ENCODE measurements around the gene ARHGAP35. TPM values are rescaled to one million over a fixed set of nuclear protein-coding genes. Genes with fewer than 3 reads are reported as not detected.

The ARHGAP35 gene
- total RNA-seq, 2 donors from 2014 or later: 59.1 to 76.5 TPM

- TF ChIP-seq CTCF (IDR thresholded peaks at IDR 0.05): no peak
- Histone ChIP-seq H3K36me3 (no peaks in the 10 kb centered on the region), H3K4me1 (peaks cover 0 to 72% of the 10 kb centered on the region in 2 donors), H3K9me3 (no peaks in the 10 kb centered on the region), H3K27me3 (no peaks in the 10 kb centered on the region), H3K27ac (peak overlapping the region in 1 of 2 donors; percentile 7), H3K4me3 (no peak overlapping the region)
- peak; percentile 79 for DNase-seq (ENCODE audit: low spot score)
Measured at GRCh38 chr19:46907880-46908279, 47.1 kb downstream of the ARHGAP35 start.

- H3K4me3 ChIP-seq: no peak overlapping the region
- no peak for TF ChIP-seq CTCF (IDR thresholded peaks at IDR 0.05)
- H3K4me1 ChIP-seq: peaks cover 0 to 70% of the 10 kb centered on the region in 2 donors
- H3K9me3 ChIP-seq: no peaks in the 10 kb centered on the region
- no peaks in the 10 kb centered on the region for H3K27me3 ChIP-seq
- DNase-seq (ENCODE audit: low spot score): no peak
- H3K27ac ChIP-seq: no peak overlapping the region
- H3K36me3 ChIP-seq: no peaks in the 10 kb centered on the region
Measured at GRCh38 chr19:46909356-46909755, 48.6 kb downstream of the ARHGAP35 start.

Other genes starting within 250 kb of the ARHGAP35 start
- 10 to 100 TPM in 1 of 2 donors, 1 to 10 TPM in 1; 7.0 to 20.6 TPM for gene PTGIR, start 235.9 kb upstream of the ARHGAP35 start, total RNA-seq
- gene GNG8, start 224.8 kb upstream of the ARHGAP35 start, total RNA-seq: not detected
- 10 to 100 TPM; 23.5 to 25.9 TPM for gene DACT3, start 199.8 kb upstream of the ARHGAP35 start, total RNA-seq
- 10 to 100 TPM in 1 of 2 donors, 1 to 10 TPM in 1; 8.6 to 19.2 TPM for gene PRKD2, start 143.9 kb upstream of the ARHGAP35 start, total RNA-seq
- 10 to 100 TPM; 20.3 to 23.8 TPM for gene FKRP, start 114.9 kb upstream of the ARHGAP35 start, total RNA-seq
- 10 to 100 TPM; 46.6 to 65.4 TPM for gene STRN4, start 114.5 kb upstream of the ARHGAP35 start, total RNA-seq
- gene SLC1A5, start 72.4 kb upstream of the ARHGAP35 start, total RNA-seq: 10 to 100 TPM; 21.2 to 42.6 TPM
- gene AP2S1, start 10.2 kb upstream of the ARHGAP35 start, total RNA-seq: 100 to 1,000 TPM in 1 of 2 donors, 10 to 100 TPM in 1; 61.0 to 103 TPM
- under 1 TPM in 1 of 2 donors, not detected in 1; 0.39 TPM for gene NPAS1, start 158.8 kb downstream of the ARHGAP35 start, total RNA-seq
- 10 to 100 TPM; 47.8 to 51.0 TPM for gene TMEM160, start 187.6 kb downstream of the ARHGAP35 start, total RNA-seq

All from right atrium auricular region (tissue), 2 donors.